ENCODE measurements around the gene EPC2.

GRCh38 chr2:148752977-148753376 lies 108.4 kb downstream of the EPC2 start:
- TF ChIP-seq SIN3A (IDR thresholded peaks at IDR 0.05; ENCODE audit: low read depth) (no peak), RAD21 (IDR thresholded peaks at IDR 0.05; ENCODE audit: low read depth) (no peak), POLR2A (IDR thresholded peaks at IDR 0.05; ENCODE audit: borderline replicate concordance, extremely low read depth, insufficient read depth, insufficient read length) (no peak), JUND (IDR thresholded peaks at IDR 0.05) (no peak), CTCF (IDR thresholded peaks at IDR 0.05 in 2 of 3, conservative IDR thresholded peaks at IDR 0.05 in 1 of 3; ENCODE audit: borderline replicate concordance in 1 of 3, insufficient read depth in 1 of 3, low read depth in 2 of 3, low read length in 2 of 3) (no peak), CEBPB (IDR thresholded peaks at IDR 0.05; ENCODE audit: low read depth) (no peak), TCF7L2 (IDR thresholded peaks at IDR 0.05; ENCODE audit: borderline replicate concordance, extremely low read depth, insufficient read depth, insufficient read length) (no peak), SP1 (IDR thresholded peaks at IDR 0.05; ENCODE audit: low read depth) (no peak)
- TF ChIP-seq, protein P1, sequence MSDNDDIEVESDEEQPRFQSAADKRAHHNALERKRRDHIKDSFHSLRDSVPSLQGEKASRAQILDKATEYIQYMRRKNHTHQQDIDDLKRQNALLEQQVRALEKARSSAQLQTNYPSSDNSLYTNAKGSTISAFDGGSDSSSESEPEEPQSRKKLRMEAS (IDR thresholded peaks at IDR 0.05) = no peak
- TF ChIP-seq, protein P2, sequence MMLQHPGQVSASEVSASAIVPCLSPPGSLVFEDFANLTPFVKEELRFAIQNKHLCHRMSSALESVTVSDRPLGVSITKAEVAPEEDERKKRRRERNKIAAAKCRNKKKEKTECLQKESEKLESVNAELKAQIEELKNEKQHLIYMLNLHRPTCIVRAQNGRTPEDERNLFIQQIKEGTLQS (IDR thresholded peaks at IDR 0.05) = no peak

Data from HCT116 (cell line).